ENCODE results near the gene RAB44. TPM values are rescaled to one million over a fixed set of nuclear protein-coding genes. Genes with fewer than 3 reads are reported as not detected.
A peak's percentile ranks its signal among the peaks of the same experiment; 100 is the strongest.

The RAB44 gene
- polyA plus RNA-seq, 2 of the 4 experiments (the other 2 are of a cell fraction), result 0.04 to 0.09 TPM

DNA sequence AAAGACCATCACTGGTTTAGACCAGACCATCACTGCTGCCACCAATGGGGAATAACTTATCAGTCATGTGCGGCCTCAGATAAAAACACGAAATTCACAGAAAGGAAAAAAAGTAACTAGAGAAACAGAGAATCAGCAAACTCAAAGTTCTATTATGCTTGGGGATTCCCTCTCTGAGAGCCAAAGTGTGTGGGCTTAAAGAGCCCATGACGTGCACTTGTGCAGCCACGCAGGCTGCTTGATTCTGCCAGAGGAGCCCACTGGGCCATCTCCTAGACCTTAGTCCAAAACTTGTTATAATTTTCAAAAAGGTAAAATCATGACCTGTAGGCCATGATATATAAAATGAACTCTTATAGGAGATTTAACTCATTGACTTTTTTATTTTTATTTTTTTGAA is 15.2 kb downstream of the RAB44 start:
- 94% methylated on average over 4 of the region's 4 CpGs for WGBS (ENCODE audit: missing lambda C conversion rate)
- FAIRE-seq (no peak), DNase-seq (ENCODE audit: low read depth in 1 of 2, low spot score in 1 of 2) (no peak)

DNA sequence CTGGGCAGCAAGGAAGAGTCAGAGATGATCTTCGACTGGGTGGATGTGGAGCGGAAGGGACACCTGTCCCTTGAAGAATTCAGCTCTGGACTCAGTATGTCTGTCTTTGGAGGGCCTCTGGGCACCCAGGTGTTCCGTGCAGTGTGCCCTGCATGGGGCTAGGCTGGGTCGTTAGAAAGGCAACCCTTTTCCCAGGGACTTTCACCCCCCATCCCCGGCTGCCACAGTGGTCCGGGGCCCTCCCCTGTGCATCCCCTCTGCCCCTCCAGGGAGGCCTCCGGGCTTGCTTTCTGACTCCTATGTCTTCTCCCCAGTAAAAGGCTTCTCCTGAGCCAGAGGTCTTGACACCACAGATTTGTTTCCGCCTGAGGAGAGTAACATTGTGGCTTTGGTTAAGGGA is 16.2 kb downstream of the RAB44 start:
- 65% methylated on average over 6 of the region's 8 CpGs for WGBS (ENCODE audit: missing lambda C conversion rate)
- no peak for TF ChIP-seq PHF8 (IDR thresholded peaks at IDR 0.05; ENCODE audit: borderline replicate concordance, low read depth)
- no peak for TF ChIP-seq HEYL (CRISPR knock-in tag; IDR thresholded peaks at IDR 0.05)
- no peak for TF ChIP-seq NFE2L2 (conservative IDR thresholded peaks at IDR 0.05; ENCODE audit: low read length)
- no peak for TF ChIP-seq ZFP36 (IDR thresholded peaks at IDR 0.05; ENCODE audit: borderline replicate concordance, partially characterized antibody)
- TF ChIP-seq MAZ (IDR thresholded peaks at IDR 0.05; ENCODE audit: borderline replicate concordance, low read depth, low read length), result no peak
- TF ChIP-seq ZSCAN20 (CRISPR knock-in tag; IDR thresholded peaks at IDR 0.05), result no peak
- TF ChIP-seq BHLHE40 (IDR thresholded peaks at IDR 0.05; ENCODE audit: low read depth, low read length), result no peak
- H3K9me3 ChIP-seq, result no peaks in the 10 kb centered on the region
- FAIRE-seq, result no peak
- ATAC-seq, result no peak
- POLR2A ChIA-PET, result no interaction called here
- no peak overlapping the region for H3K4me3 ChIP-seq
- DNase-seq (ENCODE audit: low read depth in 1 of 2, low spot score in 1 of 2), result no peak
- no peak overlapping the region for H3K27ac ChIP-seq
- CTCF ChIA-PET, result interaction anchor here (1.0 to 2.7 kb wide), 4 partner anchors 11 to 98 kb away, joined by 3 to 14 read pairs (median 6); no protein-coding TSS in a partner anchor
- H3K4me1 ChIP-seq, result 0 out of 3 replicates have a peak, but pooled peaks cover 3% of the 10 kb centered on the region
- H3K4me2 ChIP-seq, result no peak overlapping the region

More for the DNA sequence above, 15.2 kb downstream of the RAB44 start:
- POLR2A ChIA-PET, result no interaction called here
- Histone ChIP-seq H3K4me3 (no peak overlapping the region), H3K4me1 (0 out of 3 replicates have a peak, but pooled peaks cover 3% of the 10 kb centered on the region), H3K4me2 (no peak overlapping the region), H3K9me3 (no peaks in the 10 kb centered on the region), H3K27ac (no peak overlapping the region)
- CTCF ChIA-PET, result interaction anchor here (1.0 to 3.3 kb wide), 2 partner anchors 11 to 97 kb away, joined by 3 to 12 read pairs; no protein-coding TSS in a partner anchor
- TF ChIP-seq JUNB (IDR thresholded peaks at IDR 0.05) (no peak), TFCP2L1 (CRISPR knock-in tag; IDR thresholded peaks at IDR 0.05) (no peak), NPAS2 (CRISPR knock-in tag; IDR thresholded peaks at IDR 0.05; ENCODE audit: borderline replicate concordance) (no peak), EHF (CRISPR knock-in tag; IDR thresholded peaks at IDR 0.05) (no peak), ZNF302 (CRISPR knock-in tag; IDR thresholded peaks at IDR 0.05) (no peak)
- ATAC-seq, result no peak

DNA sequence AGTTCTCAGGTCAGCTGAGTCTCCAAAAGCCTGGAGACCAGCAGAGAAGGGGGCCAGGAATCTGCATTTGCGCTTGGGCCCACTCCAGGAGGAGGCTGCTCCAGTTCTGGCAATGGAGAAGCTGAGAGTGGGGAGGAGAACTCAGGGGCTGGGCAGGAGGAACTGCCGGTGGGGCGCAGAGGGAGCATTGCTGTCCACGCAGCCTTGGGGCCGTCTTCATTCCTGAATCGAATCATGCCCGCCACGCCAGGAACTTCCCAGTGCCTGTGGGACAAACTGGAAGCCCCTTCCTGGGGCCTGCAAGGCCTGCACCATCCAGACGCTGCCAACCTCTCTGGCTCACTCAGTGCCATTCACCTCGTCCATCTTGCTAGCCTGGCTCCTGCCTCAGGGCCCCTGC is 16.9 kb downstream of the RAB44 start:
- no peak overlapping the region for H3K27ac ChIP-seq
- ChIA-PET CTCF (interaction anchor here (1.2 to 2.7 kb wide), 2 partner anchors 10 to 45 kb away, joined by 8 to 14 read pairs; no protein-coding TSS in a partner anchor), POLR2A (no interaction called here)
- H3K4me2 ChIP-seq, result no peak overlapping the region
- TF ChIP-seq BHLHE40 (IDR thresholded peaks at IDR 0.05; ENCODE audit: low read depth, low read length) (no peak), HDAC2 (IDR thresholded peaks at IDR 0.05) (no peak), HOXB5 (CRISPR knock-in tag; IDR thresholded peaks at IDR 0.05) (no peak), FOSL2 (IDR thresholded peaks at IDR 0.05) (no peak), FOSL2 (CRISPR knock-in tag; IDR thresholded peaks at IDR 0.05) (no peak), NPAS2 (CRISPR knock-in tag; IDR thresholded peaks at IDR 0.05; ENCODE audit: borderline replicate concordance) (no peak)
- 0 out of 3 replicates have a peak, but pooled peaks cover 3% of the 10 kb centered on the region for H3K4me1 ChIP-seq
- no peak overlapping the region for H3K4me3 ChIP-seq
- ATAC-seq (peak in 1 of 2 experiments; percentile 25; a peak in 1 of 6 replicates), DNase-seq (ENCODE audit: low read depth in 1 of 2, low spot score in 1 of 2) (no peak), FAIRE-seq (no peak)
- 89% methylated on average over 9 of the region's 10 CpGs for WGBS (ENCODE audit: missing lambda C conversion rate)
- H3K9me3 ChIP-seq, result no peaks in the 10 kb centered on the region

DNA sequence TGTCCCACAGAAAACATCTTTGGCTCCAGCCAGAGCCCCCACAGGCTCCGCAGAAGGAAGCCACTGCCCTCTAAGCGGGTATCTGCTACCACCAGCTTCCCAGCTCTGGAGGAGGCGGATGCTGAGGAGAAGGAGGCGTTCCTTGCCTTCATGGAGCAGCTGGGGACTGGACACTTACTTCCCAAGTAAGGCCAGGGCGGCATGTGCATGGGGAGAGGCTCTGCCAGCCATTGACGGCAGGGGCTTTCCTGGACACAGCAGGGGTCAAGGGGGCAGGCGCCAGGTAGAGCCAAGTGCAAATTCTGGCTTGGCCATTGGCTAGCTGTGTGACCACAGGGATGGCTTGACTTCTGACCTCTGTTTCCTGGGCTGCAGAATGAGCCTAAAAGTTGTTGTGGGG is 17.8 kb downstream of the RAB44 start:
- ChIA-PET CTCF (interaction anchor here (0.8 to 2.7 kb wide), 2 partner anchors 9 to 100 kb away, joined by 3 to 14 read pairs; no protein-coding TSS in a partner anchor), POLR2A (no interaction called here)
- WGBS (ENCODE audit: missing lambda C conversion rate), result 76% methylated on average over 4 of the region's 7 CpGs

More for the DNA sequence above, 17.8 kb downstream of the RAB44 start:
- Histone ChIP-seq H3K4me1 (0 out of 3 replicates have a peak, but pooled peaks cover 3% of the 10 kb centered on the region), H3K27ac (no peak overlapping the region), H3K4me3 (no peak overlapping the region), H3K4me2 (no peak overlapping the region), H3K9me3 (no peaks in the 10 kb centered on the region)
- FAIRE-seq (no peak), ATAC-seq (no peak), DNase-seq (ENCODE audit: low read depth in 1 of 2, low spot score in 1 of 2) (no peak)
- TF ChIP-seq HOXB5 (CRISPR knock-in tag; IDR thresholded peaks at IDR 0.05), result no peak
- TF ChIP-seq, protein P1, sequence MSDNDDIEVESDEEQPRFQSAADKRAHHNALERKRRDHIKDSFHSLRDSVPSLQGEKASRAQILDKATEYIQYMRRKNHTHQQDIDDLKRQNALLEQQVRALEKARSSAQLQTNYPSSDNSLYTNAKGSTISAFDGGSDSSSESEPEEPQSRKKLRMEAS (IDR thresholded peaks at IDR 0.05), result no peak
- TF ChIP-seq KDM5A (IDR thresholded peaks at IDR 0.05), result no peak
- no peak for TF ChIP-seq JUN (IDR thresholded peaks at IDR 0.05)
- no peak for TF ChIP-seq FOXS1 (CRISPR knock-in tag; IDR thresholded peaks at IDR 0.05)
- no peak for TF ChIP-seq NR3C1 (IDR thresholded peaks at IDR 0.05)
